ENCODE data around the gene PFKFB2. TPM values are rescaled to one million over a fixed set of nuclear protein-coding genes. Genes with fewer than 3 reads are reported as not detected.
A peak's percentile ranks its signal among the peaks of the same experiment; 100 is the strongest.

PFKFB2 gene
- total and polyA plus RNA-seq, 2 experiments from 2014 or later, result 9.5 to 19.2 TPM

DNA sequence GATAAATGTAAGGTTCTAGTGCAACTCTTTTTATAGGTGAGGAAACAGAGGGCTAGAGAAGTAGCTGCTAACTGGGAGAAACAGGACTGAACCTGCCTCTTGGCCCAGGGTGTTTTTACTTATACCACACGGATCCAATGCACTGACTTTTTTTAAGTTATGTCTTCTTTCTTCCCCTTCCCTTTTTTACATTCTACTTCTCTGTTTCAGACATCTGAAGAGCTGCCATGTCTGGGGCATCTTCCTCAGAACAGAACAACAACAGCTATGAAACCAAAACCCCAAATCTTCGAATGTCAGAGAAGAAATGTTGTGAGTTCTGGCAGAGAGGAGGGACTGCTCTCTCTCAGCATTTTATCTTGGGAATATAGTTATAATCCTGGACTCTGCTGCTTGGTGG, 1.4 kb downstream of the PFKFB2 start:
- WGBS (ENCODE audit: low lambda C conversion rate, missing lambda C conversion rate), result 83% methylated on average over 2 of the region's 2 CpGs
- H3K27ac ChIP-seq, result peak overlapping the region; percentile 3
- no peak for DNase-seq (ENCODE audit: low spot score)
- H3K27me3 ChIP-seq, result no peaks in the 10 kb centered on the region
- peaks cover 3% of the 10 kb centered on the region for H4K20me1 ChIP-seq (ENCODE audit: insufficient read depth, poor library complexity, severe bottlenecking)
- TF ChIP-seq EZH2phosphoT487 (IDR thresholded peaks at IDR 0.05; ENCODE audit: low read depth, severe bottlenecking, unreplicated experiment) (no peak), EZH2 (IDR thresholded peaks at IDR 0.05; ENCODE audit: borderline replicate concordance) (no peak)
- TF ChIP-seq, protein P1, sequence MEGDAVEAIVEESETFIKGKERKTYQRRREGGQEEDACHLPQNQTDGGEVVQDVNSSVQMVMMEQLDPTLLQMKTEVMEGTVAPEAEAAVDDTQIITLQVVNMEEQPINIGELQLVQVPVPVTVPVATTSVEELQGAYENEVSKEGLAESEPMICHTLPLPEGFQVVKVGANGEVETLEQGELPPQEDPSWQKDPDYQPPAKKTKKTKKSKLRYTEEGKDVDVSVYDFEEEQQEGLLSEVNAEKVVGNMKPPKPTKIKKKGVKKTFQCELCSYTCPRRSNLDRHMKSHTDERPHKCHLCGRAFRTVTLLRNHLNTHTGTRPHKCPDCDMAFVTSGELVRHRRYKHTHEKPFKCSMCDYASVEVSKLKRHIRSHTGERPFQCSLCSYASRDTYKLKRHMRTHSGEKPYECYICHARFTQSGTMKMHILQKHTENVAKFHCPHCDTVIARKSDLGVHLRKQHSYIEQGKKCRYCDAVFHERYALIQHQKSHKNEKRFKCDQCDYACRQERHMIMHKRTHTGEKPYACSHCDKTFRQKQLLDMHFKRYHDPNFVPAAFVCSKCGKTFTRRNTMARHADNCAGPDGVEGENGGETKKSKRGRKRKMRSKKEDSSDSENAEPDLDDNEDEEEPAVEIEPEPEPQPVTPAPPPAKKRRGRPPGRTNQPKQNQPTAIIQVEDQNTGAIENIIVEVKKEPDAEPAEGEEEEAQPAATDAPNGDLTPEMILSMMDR (IDR thresholded peaks at IDR 0.05; ENCODE audit: poor library complexity), result no peak
- no peaks in the 10 kb centered on the region for H3K9me3 ChIP-seq (ENCODE audit: low read depth)
- peaks cover 12% of the 10 kb centered on the region for H3K79me2 ChIP-seq
- no peak overlapping the region for H3K4me2 ChIP-seq
- H2AFZ ChIP-seq, result no peak overlapping the region
- peaks cover 16% of the 10 kb centered on the region for H3K4me1 ChIP-seq (ENCODE audit: insufficient read depth)
- no peaks in the 10 kb centered on the region for H3K36me3 ChIP-seq (replicated peaks; ENCODE audit: insufficient read depth, low read depth)
- no peaks in the 10 kb centered on the region for H3K9me2 ChIP-seq (replicated peaks; ENCODE audit: insufficient read depth)
- no peak overlapping the region for H3K4me3 ChIP-seq

DNA sequence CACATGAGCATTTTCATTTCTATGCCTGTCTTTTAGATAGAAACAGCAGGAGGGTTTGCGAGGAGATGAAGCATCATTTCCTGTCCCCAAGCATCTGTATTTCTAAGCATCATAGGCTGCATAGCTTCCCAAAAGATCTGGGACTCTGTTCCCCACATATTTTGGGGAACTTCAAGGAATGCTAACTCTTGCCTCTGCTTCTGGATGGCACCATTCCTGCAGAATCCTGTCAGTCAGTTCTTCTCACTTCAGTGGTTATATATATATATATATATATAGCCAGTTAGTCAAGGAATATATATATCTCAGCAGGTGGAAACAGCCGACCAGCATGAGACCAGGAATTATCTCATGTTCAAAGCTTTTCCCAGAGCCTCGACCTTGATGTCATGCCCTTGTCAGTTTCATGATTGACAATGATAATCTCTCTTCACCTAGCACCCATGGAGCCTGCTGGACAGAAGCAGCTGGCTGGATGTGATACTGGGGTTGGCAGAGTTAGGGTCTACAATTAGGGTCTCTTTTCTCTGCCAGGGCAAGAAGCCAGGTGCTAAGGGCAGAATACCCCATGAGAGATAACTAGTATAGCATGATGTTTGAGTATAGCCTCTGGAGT, 2.4 kb downstream of the PFKFB2 start:
- WGBS (ENCODE audit: low lambda C conversion rate, missing lambda C conversion rate), result 61% methylated on average over 3 of the region's 3 CpGs
- Histone ChIP-seq H3K27me3 (no peaks in the 10 kb centered on the region), H3K79me2 (peaks cover 4% of the 10 kb centered on the region), H3K4me2 (no peak overlapping the region), H2AFZ (no peak overlapping the region), H3K4me3 (no peak overlapping the region), H3K9me2 (replicated peaks; ENCODE audit: insufficient read depth) (no peaks in the 10 kb centered on the region), H3K4me1 (ENCODE audit: insufficient read depth) (peaks cover 13% of the 10 kb centered on the region), H3K36me3 (replicated peaks; ENCODE audit: insufficient read depth, low read depth) (no peaks in the 10 kb centered on the region), H3K27ac (no peak overlapping the region), H3K9me3 (ENCODE audit: low read depth) (no peaks in the 10 kb centered on the region), H4K20me1 (ENCODE audit: insufficient read depth, poor library complexity, severe bottlenecking) (no peaks in the 10 kb centered on the region)
- DNase-seq (ENCODE audit: low spot score), result no peak
- TF ChIP-seq EZH2phosphoT487 (IDR thresholded peaks at IDR 0.05; ENCODE audit: low read depth, severe bottlenecking, unreplicated experiment), result no peak
- no peak for TF ChIP-seq EZH2 (IDR thresholded peaks at IDR 0.05; ENCODE audit: borderline replicate concordance)
- TF ChIP-seq, protein P1 (IDR thresholded peaks at IDR 0.05; ENCODE audit: poor library complexity), result no peak

DNA sequence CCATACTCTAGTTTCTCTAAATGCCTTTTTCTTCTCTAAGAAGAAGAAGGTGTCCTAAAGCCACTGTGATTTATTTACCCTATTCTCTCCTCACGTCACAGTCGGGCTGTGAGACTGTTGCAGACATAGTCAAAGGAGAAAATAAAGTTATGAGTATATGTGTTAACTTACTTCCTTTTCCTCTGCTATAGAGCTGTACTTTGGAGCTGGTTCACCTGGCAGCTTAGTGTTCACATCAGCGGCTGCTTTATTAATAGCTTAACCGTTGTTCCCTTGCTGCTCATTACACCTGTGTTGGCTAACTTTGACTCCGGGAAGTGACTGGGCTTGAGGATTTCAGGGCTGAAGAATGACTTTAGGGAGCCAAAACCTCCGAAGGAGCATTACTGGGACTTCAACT, 3.6 kb downstream of the PFKFB2 start:
- WGBS (ENCODE audit: low lambda C conversion rate, missing lambda C conversion rate), result 82% methylated on average over 6 of the region's 6 CpGs
- Histone ChIP-seq H3K9me2 (replicated peaks; ENCODE audit: insufficient read depth) (no peaks in the 10 kb centered on the region), H3K9me3 (ENCODE audit: low read depth) (no peaks in the 10 kb centered on the region), H3K4me3 (no peak overlapping the region), H3K27ac (peak overlapping the region; percentile 70), H2AFZ (no peak overlapping the region), H3K4me1 (ENCODE audit: insufficient read depth) (peaks cover 8% of the 10 kb centered on the region), H3K79me2 (peaks cover 3% of the 10 kb centered on the region), H4K20me1 (ENCODE audit: insufficient read depth, poor library complexity, severe bottlenecking) (no peaks in the 10 kb centered on the region), H3K36me3 (replicated peaks; ENCODE audit: insufficient read depth, low read depth) (no peaks in the 10 kb centered on the region), H3K27me3 (no peaks in the 10 kb centered on the region), H3K4me2 (peak overlapping the region; percentile 35)
- DNase-seq (ENCODE audit: low spot score), result peak; percentile 45
- TF ChIP-seq, protein P1 (IDR thresholded peaks at IDR 0.05; ENCODE audit: poor library complexity), result no peak
- no peak for TF ChIP-seq EZH2phosphoT487 (IDR thresholded peaks at IDR 0.05; ENCODE audit: low read depth, severe bottlenecking, unreplicated experiment)
- no peak for TF ChIP-seq EZH2 (IDR thresholded peaks at IDR 0.05; ENCODE audit: borderline replicate concordance)

All from hepatocyte (in vitro differentiated cells).